GM12878 (cell line): ENCODE data around the gene IFNL1. TPM values are rescaled to one million over a fixed set of nuclear protein-coding genes. Genes with fewer than 3 reads are reported as not detected.

Source experiments
- BHLHE40 ChIP-seq, 2 experiments: fragments of 450-650 bp in 1 of 2; IDR thresholded peaks; 2 replicates each; pipeline ENCODE4 v1.6.1; 2011 to 2017; ENCODE audit warnings: low read depth in 2 of 2, borderline replicate concordance in 1 of 2, improper control_type of control experiment in 1 of 2, low read length in 1 of 2, mild to moderate bottlenecking in 1 of 2
- CREB1 ChIP-seq: IDR thresholded peaks from 2 replicates; pipeline ENCODE4 v1.6.1; 2012; ENCODE audit warnings: low read depth, mild to moderate bottlenecking, inconsistent platforms
- GATAD2B ChIP-seq: fragments of 450-650 bp; conservative IDR thresholded peaks from 2 replicates; pipeline ENCODE4 v1.6.1; 2017; ENCODE audit warnings: low read depth, mild to moderate bottlenecking, moderate library complexity
- JUND ChIP-seq: IDR thresholded peaks from 2 replicates; pipeline ENCODE4 v1.6.1; 2012; ENCODE audit warnings: low read depth, mild to moderate bottlenecking, low read length, improper control_type of control experiment, moderate library complexity
- POLR2A ChIP-seq: IDR thresholded peaks from 2 replicates; pipeline ENCODE4 v1.6.1; 2011; ENCODE audit warnings: low read depth, mild to moderate bottlenecking, low read length
- POU2F2 ChIP-seq: IDR thresholded peaks from 3 replicates; pipeline ENCODE4 v1.6.1; 2011; ENCODE audit warnings: low read depth, mild to moderate bottlenecking, low read length, borderline replicate concordance
- SMAD1 ChIP-seq: fragments of 450-650 bp; IDR thresholded peaks from 2 replicates; pipeline ENCODE4 v1.6.1; 2018; ENCODE audit warnings: mild to moderate bottlenecking, low read depth; ENCODE audit not compliant: partially characterized antibody
- TCF12 ChIP-seq: IDR thresholded peaks from 2 replicates; pipeline ENCODE4 v1.6.1; 2011; ENCODE audit warnings: low read depth, mild to moderate bottlenecking, low read length
- ZNF217 ChIP-seq: fragments of 450-650 bp; IDR thresholded peaks from 2 replicates; pipeline ENCODE4 v1.6.1; 2017; ENCODE audit warnings: antibody characterized with exemption, mild to moderate bottlenecking
- ZSCAN29 ChIP-seq: fragments of 450-650 bp; IDR thresholded peaks from 2 replicates; pipeline ENCODE4 v1.6.1; 2017; ENCODE audit warnings: mild to moderate bottlenecking, moderate library complexity
- ZZZ3 ChIP-seq: IDR thresholded peaks from 2 replicates; pipeline ENCODE4 v1.6.1; 2011; ENCODE audit warnings: low read depth; ENCODE audit not compliant: control insufficient read depth, insufficient read length
- polyA plus RNA-seq, 11 experiments: library from polyadenylated mRNA; depleted of rRNA in 4 of 11; unstranded in 6 of 11; stranded (reverse) in 5 of 11; fragments of >200 nt; fragmentation: Nextera tagmentation in 4 of 11; fragmentation: Illumina TruSeq in 1 of 11; extraction: Ambion mirVana in 4 of 11; extraction: Trizol in 1 of 11; gene quantifications; 1 replicate in 1 of 11; 2 replicates in 10 of 11; pipeline versions ENCODE4 v1.2.1 to v1.2.3, GENCODE V29; 2011 to 2016; ENCODE audit warnings: inconsistent platforms in 2 of 11, missing spikeins in 2 of 11, low read depth in 1 of 11
- total RNA-seq, 4 experiments: library from RNA; depleted of rRNA in 3 of 4; stranded (reverse); fragments of >200 nt in 3 of 4; fragmentation: Illumina TruSeq in 1 of 4; extraction: Trizol in 1 of 4; gene quantifications; 2 replicates each; pipeline versions ENCODE4 v1.2.1 to v1.2.3, GENCODE V29; 2013 to 2021
- TF ChIP-seq, protein P1 (sequence below): fragments of 450-650 bp; IDR thresholded peaks from 2 replicates; pipeline ENCODE4 v1.6.1; 2018; ENCODE audit warnings: mild to moderate bottlenecking, low read depth, moderate library complexity; ENCODE audit not compliant: partially characterized antibody
- TF ChIP-seq, protein P2 (sequence below): IDR thresholded peaks from 2 replicates; pipeline ENCODE4 v1.6.1; 2011; ENCODE audit warnings: borderline replicate concordance, low read depth, mild to moderate bottlenecking, moderate library complexity, low read length; ENCODE audit not compliant: insufficient read depth, poor library complexity, severe bottlenecking

IFNL1 gene
- total and polyA plus RNA-seq, 10 of the 15 experiments (the other 5 are each of a cell fraction or from before 2014, with no cell fraction given) = not detected

DNA sequence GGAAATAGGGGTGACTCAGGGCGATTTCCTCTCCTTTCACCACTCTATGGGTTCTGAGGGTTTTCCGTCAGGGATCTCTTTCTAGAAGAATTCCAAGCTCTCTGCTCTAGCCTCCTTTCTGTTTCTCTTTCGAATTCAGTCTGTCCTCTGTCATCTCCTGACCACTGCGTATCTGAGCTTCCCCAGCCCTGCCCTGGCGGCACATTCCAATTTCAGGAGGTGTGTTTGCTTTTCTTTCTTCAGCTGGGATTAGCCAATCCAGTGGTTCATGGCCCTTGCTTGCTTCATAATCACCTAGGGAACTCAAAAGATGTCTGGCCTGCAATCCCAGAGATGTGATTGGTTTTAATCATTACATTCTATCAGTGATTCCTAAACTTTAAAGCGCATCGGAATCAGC lies 18.6 kb upstream of the IFNL1 start (continued):
- TF ChIP-seq, protein P1, sequence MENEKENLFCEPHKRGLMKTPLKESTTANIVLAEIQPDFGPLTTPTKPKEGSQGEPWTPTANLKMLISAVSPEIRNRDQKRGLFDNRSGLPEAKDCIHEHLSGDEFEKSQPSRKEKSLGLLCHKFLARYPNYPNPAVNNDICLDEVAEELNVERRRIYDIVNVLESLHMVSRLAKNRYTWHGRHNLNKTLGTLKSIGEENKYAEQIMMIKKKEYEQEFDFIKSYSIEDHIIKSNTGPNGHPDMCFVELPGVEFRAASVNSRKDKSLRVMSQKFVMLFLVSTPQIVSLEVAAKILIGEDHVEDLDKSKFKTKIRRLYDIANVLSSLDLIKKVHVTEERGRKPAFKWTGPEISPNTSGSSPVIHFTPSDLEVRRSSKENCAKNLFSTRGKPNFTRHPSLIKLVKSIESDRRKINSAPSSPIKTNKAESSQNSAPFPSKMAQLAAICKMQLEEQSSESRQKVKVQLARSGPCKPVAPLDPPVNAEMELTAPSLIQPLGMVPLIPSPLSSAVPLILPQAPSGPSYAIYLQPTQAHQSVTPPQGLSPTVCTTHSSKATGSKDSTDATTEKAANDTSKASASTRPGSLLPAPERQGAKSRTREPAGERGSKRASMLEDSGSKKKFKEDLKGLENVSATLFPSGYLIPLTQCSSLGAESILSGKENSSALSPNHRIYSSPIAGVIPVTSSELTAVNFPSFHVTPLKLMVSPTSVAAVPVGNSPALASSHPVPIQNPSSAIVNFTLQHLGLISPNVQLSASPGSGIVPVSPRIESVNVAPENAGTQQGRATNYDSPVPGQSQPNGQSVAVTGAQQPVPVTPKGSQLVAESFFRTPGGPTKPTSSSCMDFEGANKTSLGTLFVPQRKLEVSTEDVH = no peak
- no peak for TF ChIP-seq GATAD2B
- no peak for TF ChIP-seq TCF12
- no peak for TF ChIP-seq ZNF217
- no peak for TF ChIP-seq POLR2A
- no peak for TF ChIP-seq ZZZ3
- TF ChIP-seq, protein P2, sequence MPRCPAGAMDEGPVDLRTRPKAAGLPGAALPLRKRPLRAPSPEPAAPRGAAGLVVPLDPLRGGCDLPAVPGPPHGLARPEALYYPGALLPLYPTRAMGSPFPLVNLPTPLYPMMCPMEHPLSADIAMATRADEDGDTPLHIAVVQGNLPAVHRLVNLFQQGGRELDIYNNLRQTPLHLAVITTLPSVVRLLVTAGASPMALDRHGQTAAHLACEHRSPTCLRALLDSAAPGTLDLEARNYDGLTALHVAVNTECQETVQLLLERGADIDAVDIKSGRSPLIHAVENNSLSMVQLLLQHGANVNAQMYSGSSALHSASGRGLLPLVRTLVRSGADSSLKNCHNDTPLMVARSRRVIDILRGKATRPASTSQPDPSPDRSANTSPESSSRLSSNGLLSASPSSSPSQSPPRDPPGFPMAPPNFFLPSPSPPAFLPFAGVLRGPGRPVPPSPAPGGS = no peak
- no peak for TF ChIP-seq JUND
- no peak for TF ChIP-seq CREB1
- TF ChIP-seq ZSCAN29 = no peak
- no peak for TF ChIP-seq SMAD1
- TF ChIP-seq POU2F2 = no peak
- no peak for TF ChIP-seq BHLHE40 (IDR thresholded peaks at IDR 0.05; ENCODE audit: borderline replicate concordance in 1 of 2, low read depth in 2 of 2, low read length in 1 of 2)
